HG03108 (cell line): Measurements from ENCODE around the gene RANBP9.
A peak's percentile ranks its signal among the peaks of the same experiment; 100 is the strongest.

Experiments used
- ATAC-seq: cut with Tn5 transposase; IDR thresholded peaks from one replicate; pipeline ENCODE4 v1.9.1; 2021; ENCODE audit warnings: moderate library complexity; ENCODE audit not compliant: unreplicated experiment

Gene RANBP9

DNA sequence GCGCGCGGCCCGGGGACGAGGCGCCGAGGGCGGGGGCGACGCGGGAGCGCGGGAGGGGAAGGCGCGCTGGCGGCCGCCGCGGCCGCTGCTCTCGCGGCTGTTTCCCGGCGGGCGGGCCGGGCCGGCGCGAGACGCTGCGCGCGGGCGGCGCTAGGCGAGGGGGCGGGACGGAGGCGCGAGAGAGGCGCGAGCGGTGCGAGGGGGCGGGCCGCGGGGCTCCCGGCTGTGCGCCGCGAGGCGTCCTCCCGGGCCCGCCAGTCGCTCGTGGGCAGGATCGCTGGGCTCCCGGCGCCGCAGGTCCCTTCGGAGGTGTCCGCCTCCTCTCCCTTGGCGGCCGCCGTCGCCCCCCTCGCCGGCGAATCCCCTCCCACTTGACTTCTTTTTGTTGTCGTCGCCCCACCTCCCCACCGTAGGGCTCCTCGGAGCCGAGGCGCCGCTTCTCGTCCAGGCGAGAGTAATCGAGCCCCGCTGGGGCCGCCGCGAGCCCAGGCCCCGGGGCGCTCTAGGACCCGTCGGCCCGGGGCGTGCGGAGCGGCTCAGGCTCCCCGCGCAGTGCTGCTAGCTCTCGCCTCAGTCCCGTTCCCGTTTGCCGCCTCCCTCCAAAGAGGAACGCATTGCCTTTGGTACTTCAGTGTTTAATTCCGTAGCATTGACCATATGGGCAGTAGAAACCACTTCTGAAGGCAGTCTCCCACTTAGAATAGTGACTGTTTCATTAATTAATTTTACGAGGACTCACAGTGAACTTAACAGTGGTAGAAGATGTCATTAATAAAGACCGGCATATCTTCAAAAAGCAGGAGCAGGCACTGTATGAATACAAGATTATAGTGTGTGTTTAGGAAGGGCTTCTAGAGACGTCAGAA, at the start of gene RANBP9:
Gene RANBP9 (minus strand): TSS at position 103 of the 866 bp plus-strand sequence. CDS start 330 bp downstream, outside the sequence.
- peak; percentile 77 for ATAC-seq

DNA sequence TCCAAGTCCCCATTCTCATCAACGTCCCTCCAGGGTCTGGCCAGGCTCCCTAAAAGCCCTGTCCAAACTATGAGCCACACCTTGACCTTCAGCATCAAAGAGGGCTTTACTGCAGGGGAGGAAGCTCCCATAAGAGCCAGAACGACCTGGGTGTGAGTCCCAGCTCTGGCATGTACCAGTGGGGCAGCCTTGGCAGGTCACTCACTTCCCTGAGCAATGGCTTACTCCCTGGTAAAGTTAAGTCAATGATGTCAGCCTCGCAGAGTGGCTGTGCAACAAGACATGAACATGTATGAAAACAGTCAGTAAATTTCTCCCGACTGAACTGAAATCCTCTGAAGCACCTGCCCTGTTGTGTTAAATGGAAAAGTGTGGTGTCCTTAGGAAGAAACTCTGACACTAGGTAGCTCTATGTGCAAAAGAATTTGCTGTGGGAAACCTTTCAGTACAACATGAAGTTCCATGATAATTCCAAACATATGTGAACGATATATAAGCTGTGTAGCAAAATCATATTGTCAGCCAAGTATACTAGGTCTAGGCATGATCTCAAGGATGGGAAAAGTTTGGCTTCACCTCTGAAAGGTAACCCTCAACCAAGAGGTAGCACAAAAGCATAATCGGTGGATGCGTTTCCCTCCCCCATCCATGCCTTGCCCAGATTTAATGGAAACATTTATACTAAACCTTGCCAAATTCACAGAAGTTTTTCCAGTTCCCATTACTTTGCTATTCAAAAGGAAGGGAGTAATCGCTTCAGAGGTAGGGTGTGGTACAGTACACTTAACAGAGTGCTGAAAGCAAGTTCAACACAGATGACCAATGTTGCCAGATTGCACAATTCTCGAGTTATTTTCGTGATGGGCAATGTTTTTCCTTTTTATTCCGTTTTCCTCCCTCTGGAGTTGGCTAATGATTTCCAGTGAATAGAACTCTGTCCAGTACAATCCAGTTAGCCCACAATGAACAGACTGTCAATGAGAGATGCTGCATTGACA, 49.0 kb upstream of the RANBP9 start:
- no peak for ATAC-seq

DNA sequence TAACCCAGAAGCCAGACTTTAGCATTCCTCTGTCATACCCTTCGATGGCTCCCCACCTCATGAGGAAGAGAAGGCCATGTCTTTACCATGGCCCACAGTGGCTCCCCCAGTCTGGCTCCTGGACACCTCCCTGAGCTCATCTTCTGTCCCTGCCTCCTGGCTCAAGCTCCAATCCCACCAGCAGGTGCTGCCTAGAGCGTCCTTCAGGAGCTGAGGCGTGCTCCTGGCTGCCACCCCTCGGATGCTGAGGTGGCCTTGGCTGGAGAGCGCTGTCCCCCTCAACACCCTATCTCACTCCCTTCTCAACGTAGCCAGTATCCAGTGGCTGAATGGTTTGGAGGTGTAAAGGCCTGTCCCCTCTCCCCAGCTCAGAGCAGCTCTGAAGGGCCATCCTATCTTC, 47.4 kb upstream of the RANBP9 start:
- ATAC-seq, result no peak

DNA sequence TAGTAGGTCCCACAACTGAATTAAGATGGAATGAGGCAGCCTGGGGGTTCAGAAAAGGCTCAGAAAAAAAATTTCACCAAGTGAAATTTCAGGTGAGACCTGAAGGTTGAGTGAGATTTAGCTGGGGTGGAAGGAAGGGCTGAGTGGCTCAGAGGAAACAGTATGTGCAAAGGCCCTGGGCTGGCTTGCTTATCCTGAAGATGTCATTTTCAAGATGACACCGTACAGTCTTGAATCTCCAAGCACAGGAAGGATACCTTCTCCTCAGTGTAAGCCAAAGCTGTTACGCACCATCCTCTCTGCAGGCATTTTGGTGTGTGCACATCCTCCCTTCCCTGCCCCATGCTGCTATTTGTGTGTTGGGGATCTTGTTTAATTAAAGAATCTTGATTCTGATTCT, 43.0 kb upstream of the RANBP9 start:
- no peak for ATAC-seq

DNA sequence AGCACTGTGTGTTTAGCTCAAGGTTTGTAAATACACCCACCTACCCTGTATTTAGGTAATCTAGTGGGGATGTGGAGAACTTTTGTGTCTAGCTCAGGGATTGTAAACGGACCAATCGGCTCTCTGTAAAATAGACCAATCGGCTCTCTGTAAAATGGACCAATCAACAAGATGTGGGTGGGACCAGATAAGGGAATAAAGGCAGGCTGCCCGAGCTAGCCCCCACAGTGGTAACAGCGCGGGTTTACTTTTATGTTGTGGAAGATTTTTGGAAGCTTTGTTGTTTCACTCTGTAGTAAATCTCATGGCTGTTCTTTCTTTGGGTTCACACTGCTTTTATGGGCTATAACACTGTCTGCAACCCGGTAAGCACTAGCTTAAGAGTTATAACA, 32.1 kb upstream of the RANBP9 start:
- no peak for ATAC-seq

DNA sequence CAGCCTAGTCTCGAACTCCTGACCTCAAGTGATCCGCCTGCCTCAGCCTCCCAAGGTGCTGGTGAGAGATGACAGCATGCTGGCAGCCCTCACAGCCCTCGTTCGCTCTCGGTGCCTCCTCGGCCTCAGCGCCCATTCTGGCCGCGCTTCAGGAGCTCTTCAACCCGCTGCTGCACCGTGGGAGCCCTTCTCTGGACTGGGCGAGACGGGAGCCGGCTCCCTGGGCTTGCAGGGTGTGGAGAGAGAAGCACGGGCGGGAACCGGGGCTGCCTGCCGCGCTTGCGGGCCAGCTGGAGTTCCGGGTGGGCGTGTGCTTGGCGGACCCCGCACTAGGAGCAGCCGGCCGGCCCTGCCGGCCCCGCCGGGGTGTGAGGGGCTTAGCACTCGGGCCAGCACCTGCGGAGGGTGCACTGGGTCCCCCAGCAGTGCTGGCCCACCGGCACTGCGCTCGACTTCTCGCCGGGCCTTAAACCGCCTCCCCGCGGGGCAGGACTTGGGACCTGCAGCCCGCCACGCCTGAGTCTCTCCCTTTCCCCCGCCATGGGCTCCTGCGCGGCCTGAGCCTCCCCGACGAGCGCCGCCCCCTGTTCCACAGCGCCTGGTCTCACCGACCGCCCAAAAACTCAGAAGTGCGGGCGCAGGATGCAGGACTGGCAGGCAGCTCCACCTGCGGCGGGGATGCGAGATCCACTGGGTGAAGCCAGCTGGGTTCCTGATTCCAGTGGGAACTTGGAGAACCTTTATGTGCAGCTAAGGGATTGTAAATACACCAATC, 31.5 kb upstream of the RANBP9 start:
- no peak for ATAC-seq

DNA sequence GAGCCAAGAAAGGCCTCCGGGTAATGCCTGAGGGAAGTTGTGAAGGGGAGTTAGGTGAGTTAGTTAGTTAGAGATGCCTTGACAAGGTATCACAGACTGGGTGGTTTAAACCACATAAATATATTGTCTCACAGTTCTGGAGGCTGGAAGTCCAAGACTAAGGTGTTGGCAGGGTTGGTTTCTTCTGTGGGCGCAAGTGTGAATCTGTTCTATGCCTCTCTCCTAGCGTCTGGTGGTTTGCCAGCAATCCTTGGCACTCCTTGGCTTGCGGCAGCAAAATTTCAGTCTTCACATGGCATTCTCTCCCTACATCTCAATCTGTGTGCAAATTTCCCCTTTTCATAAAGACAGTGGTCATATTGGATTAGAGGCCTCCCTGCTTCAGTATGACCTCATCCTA, 29.7 kb upstream of the RANBP9 start:
- ATAC-seq, result no peak

DNA sequence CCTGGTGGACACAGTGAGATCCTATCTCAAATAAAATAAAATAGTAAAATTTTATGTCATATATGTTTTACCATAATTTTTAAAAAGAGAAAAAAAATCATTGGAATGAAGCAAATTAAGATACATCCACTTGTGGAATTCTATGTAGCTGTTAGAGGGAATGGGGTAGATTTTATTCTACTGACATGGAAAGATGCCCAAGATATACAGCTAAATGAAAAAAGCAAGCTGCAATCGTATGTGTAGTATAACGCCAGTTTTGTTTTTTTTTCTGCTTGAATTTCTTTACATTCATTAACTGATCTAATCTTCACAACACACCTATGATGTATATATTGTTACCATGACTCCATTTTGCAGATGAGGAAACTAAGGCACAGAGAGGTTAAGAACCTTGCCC, 23.4 kb upstream of the RANBP9 start:
- no peak for ATAC-seq

DNA sequence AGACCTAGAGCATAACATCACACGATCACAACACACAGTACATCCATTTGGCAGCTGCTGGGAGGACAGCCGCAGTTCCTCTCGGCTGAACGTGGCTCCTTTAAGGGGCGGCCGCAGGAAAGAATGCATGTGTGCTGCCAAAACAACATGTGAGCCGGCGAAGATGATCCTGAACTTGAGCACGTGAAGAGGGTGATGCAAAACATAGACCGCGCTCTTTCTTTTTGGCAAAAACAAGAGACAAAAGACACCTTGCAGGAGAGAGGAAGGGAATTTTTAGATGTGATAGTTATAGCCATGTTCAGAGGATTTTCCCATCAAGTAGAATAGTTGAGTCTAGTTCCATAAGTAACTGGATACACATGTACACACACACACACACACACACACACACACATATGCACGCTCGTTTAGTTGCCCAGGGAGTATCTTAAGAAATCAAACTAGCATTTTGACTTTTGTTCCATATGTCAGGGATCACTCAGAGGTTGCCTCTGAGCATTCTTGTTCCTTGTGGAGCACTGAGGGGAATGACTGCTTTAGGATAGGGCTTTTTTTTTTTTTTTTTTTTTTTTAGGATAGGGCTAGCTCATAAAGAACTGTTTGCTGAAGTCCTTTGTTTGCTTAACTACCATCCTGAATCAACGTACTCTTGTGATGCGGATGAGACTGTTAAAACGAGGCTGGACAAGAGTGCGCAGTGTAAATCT, 21.7 kb upstream of the RANBP9 start:
- no peak for ATAC-seq

DNA sequence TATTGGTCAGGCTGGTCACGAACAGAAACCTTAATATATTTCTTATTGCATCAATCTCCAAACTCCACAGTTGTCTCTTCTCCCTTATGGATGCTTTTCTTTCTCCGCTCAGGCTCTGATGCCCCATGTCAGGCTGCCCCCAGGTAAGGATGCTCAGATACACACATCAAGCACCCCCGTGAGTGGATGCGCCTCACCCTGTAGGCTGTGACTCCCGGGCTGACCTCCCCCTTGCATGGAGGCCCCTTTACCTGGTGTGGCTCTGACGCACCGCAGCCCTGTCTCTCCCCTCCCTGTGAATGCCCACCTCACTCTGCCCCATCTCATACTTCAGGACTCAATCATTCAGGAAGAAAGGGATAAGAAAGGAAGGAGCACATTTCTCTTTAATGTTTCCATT, 19.1 kb upstream of the RANBP9 start:
- ATAC-seq, result no peak

DNA sequence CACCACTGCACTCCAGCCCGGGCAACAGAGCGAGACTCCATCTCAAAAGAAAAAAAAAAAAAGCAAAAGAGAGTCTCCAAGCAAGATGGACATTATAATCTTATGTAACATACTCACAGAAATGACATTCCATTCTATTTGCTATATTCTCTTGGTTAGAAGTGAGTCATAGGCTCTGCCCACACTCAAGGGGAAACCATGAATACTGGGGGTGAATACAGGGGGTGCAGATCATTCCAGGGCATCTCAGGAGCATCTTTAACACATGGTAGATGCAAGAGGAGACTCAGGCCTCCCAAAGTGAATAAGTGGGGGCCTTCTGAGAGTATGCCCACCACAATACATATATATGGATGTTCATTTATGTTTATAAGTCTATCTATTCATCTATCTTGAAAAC, 18.3 kb upstream of the RANBP9 start:
- ATAC-seq, result no peak

DNA sequence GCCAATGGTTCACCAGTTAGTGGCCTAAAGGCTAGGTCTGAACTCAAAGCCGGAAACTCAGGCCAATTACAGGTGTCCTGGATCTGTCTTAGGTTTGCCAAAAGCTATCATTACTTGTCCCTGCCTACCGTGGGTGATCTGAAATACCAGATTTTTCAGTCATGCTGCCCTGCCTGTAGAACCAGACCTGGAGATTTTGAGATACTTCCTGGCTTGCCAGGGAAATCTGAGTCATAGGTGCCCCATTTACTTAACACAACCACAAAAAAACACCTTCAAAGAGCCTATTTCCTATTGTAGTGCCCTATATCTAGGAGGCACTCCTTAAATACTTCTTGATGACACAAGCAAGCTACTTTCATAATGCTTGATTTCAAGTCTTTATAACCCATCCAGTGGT, 13.9 kb upstream of the RANBP9 start:
- no peak for ATAC-seq

DNA sequence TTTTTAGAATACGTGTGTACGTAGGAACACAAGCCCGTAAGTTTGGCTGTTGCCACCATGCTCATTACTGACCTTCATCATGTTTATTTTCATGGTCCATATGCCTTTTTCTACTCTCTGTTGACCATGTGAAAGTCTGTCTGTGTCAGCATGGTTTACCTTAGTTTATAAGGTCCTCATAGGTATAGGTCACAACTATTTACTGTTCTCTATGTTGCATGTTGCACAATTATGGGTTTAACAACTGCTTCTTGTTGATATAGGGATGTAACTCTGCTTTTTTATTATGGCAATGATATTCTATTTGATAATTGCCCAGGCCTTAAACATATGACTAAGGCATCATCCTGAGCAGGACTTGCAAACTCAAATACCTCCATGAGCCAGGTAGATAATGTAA, 13.4 kb upstream of the RANBP9 start:
- ATAC-seq, result no peak

DNA sequence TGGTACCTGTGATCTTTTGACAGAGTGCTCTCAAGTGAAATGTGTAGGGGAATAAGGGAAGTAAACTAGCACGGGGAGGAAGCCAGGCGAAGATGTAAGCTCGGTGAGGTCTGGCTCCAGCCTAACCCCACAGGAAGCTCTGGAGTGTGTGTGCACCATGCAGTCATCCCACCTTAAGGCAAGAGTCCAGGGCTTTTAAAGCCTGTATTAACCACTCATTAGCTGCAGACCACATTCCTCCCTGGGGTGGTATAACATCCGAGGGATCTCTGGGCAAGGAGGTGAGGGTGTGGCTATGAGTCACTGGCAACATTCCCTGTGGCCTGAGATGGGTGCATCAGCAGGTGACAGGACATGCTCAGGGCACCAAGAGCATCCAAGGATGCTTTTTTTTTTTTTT, 12.5 kb upstream of the RANBP9 start:
- ATAC-seq, result no peak

DNA sequence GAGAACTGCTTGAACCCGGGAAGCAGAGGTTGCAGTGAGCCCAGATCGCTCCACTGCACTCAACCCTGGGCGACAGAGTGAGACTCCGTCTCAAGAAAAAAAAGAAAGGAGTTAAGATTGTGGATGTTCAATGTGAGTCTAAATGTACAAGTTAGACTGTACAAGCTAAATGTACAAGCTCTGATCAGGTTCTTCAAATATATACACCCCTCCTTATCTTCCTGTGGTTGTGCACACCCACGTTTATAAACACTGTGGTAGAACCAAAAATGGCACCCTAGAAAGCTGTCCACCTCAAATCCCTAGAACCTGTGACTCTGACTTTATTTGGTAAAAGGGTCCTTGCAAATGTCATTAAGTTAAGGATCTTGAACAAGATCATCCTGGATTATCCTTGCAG, 11.2 kb upstream of the RANBP9 start:
- ATAC-seq, result no peak

DNA sequence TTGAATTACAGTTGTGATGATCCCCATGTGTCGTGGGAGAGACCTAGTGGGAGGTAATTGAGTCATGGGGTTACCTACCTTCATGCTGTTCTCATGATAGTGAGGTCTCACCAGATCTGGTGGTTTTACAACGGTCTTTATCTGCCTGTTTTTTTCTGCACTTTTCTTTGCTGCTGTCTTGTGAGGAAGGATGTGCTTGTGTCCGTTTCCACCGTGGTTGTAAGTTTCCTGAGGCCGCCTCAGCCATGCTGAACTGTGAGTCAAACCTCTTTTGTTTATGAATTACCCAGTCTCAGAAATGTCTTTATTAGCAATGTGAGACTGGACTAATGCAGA, 6.5 kb upstream of the RANBP9 start:
- ATAC-seq, result no peak

DNA sequence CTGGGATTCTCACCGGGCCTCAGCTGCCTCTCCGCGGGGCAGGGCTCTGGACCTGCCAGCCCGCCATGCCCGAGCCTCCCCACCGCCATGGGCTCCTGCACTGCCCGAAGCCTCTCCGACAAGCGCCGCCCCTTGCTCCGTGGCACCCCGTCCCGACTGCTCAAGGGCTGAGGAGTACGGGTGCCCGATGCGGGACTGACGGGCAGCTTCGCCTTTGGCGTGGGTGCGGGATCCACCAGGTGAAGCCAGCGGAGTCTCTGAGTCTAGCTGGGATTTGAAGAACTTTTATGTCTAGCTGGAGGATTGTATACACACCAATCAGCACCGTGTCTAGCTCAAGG, 5.3 kb upstream of the RANBP9 start:
- ATAC-seq, result no peak

DNA sequence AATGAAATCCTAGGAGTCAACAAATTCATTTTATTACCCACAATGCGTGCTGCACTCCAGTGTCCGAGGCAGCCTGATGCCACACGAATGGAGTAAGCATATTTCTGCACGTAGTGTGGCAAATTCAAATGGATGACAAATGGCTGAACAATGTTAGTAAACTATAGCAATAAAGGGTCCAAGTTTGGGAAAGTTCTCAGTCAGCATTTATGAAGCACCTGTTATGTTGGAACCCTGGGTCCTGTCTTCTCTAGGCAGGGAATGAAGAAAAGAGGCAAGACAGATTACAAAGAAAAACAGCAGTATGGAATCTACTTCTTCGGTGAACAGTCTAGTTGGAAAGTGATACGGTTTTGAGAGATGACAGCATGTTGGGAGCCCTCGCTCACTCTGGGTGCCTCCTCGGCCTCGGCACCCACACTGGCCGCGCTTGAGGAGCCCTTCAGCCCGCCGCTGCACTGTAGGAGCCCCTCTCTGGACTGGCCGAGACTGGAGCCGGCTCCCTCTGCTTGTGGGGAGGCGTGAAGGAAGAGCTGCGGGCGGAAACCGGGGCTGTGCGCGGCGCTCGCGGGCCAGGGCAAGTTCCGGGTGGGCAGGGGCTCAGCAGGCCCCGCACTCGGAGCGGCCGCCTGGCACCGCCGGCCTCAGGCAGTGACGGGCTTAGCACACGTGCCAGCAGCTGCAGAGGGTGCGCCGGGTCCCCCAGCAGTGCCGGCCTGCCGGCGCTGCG, 4.8 kb upstream of the RANBP9 start:
- no peak for ATAC-seq

DNA sequence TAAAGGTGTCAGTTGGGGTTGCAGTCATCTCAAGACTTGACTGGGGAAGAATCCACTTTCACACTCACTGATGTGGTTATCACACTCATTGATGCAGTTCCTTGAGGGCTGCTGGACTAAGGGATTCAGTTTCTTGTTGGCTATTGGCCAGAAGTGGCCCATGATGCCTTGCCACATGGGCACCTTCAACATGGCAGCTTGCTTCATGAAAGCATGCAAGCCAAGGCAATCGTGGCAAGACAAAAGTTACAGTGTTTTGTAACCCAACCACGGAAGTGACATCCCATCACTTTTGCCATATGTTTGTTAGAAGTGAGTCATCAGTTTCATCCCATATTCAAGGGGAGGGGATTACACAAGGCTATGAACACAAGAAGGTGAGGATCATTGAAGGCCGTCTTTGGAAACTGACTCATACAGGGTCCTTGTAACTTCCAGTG, 3.8 kb upstream of the RANBP9 start:
- ATAC-seq, result no peak

DNA sequence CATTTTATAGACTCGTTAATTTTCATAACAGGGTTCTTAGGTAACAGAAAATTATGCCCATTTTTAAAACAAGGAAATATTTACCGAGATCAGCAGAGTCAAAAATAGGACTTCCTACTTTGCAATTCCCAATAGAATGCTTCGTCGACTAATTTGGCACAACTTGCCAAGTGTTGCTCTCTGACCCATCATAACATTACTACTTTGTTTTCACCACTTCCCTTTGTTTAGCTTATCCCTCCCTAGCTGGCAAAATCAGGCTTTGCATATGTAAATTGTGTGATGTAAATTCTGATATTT, 914 bp upstream of the RANBP9 start:
- no peak for ATAC-seq
